Measurements from ENCODE around the gene MTHFD1L.
"Not testable (repeated sequence)": the region's sequence is repeated elsewhere in the genome, so short reads cannot be mapped to it uniquely, and the experiment has no call there.

The MTHFD1L gene

DNA sequence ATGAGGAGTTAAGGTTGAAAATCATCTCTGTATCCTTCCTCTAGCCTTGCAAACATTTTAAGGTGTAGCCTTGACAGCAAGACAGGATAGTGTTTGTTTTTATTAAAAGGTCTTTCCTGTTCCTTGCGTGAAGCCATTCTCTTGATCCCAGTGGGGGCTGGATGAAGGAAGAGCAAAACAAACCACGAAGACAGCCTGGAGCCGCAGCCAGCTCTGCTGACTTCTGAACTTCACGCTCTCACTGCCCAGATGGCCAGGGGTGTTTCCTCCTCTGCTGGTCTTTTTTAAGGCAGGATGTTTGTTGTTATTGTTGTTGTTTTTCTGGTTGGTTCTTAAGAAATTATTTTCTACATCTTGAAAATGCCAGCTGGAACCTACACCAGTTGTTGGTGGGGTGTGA is 156.4 kb downstream of the MTHFD1L start:
- DNase-seq, result no peak

DNA sequence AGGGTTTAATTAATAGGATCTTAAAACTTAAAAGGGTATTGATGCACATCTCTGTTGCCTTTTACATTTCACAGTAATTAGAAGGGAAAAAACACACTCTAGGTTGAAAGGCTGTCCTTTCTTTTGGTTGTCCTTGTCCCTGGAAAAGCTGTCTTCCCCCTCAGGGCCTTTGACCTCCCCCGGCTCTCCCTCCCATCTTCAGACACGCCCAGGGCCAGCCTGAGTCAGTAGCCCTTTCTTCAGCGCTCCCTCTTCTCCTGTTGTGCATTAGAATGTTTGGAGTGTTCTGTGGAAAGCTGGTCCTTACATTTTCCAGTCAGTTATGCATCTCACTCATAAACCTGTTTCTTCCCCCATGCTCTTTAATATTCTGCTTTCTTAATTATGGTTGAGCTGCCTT is 157.0 kb downstream of the MTHFD1L start:
- no peak for DNase-seq

DNA sequence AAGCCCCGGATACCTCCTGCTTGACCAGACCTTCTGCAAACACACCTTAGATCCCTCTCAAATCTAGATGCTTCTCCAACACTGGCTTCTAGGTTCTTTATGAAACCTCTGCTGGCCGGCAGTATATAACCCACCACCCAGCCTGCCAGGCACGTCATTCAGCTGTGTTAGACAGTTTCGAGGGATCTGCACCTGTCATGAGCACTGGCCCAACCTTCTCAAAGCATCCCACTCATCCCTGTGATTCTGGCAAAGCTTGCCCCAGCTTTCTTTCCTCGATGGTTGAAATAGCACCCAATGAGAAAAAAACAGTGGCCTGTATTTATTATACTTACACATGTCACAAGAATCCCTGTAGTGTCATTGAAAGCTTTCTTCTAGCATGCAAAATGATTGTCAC is 157.8 kb downstream of the MTHFD1L start:
- no peak for DNase-seq

DNA sequence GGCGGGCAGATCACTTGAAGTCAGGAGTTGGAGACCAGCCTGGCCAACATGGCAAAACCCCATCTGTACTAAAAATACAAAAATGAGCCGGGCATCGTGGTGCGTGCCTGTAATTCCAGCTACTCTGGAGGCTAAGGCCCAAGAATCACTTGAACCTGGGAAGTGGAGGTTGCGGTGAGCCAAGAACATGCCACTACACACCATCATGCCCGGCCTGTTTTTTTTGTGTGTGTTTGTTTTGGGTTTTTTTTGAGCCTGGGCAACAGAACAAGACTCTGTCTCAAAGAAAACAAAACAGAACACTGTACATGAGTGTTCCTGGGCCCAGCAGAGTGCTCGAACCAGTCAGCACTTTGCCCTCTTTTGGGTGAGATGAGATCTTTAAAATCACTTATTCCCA is 159.1 kb downstream of the MTHFD1L start:
- DNase-seq, result no peak

DNA sequence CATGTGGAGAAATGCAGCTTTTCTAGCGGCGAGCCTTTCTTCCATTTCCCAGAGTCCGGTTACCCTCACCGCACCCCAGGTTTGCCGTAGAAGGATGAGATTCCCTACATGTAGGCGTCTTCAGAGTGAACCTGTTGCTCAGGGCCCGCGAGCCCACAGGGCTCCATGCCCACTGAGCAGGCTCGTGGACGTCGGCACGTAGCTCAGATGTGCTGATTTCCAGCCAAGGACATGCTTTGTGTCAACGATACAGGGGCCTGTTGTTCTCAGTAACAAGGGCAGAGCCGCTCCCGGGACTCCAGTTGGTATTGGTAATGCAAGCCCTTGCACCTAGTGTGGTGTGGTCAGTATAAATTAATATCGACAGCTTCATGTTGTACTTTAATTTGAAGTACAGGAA is 159.6 kb downstream of the MTHFD1L start:
- no peak for DNase-seq

DNA sequence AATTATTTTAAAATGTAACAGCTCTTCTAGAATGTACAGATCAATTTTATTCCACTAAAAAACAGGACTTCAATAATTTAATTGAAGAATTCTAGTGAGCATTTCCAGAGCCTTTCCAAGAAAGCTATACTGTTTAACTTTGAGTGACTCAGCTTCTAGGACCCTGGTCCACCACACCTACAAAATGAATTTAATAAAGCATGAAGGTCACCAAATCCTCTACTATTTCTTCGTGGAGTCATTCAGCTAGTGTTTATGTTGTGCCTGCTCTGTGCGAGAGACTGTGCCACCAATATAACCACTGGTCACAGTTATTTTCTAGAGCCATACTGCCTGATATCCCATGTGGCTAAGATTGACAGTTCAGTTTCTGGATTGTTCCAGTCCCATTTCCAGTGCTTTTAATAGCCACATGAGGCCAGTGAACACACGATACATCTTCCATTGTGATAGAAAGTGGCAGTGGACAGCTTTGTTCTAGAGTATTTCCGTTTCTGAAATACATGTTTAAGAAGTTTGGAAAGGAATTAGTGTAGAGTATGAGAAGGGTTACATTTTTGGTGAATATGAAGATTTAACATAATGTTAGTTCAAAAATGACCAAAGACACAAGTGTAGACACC is 160.7 kb downstream of the MTHFD1L start:
- no peak for DNase-seq

DNA sequence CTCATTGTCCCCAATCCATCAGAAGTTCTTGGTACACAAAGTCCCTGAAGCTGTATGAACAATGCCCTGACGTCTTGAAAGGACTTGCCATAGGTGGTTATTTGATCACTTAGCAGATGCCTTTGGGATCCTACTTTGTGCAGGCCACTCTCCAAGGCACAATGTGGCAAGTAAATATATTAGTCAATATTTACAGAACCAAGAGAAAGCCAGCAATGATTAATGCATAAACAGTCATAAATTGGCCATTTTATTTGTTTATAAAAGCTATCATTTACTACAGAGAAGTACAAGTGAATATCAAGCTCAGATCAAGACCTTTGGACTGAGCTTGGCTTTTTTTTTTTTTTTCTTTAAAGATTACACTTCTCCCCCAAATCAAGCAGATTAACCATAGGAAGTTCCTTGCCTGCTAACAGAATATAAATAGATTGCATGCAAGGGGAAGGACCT is 161.8 kb downstream of the MTHFD1L start:
- no peak for DNase-seq

DNA sequence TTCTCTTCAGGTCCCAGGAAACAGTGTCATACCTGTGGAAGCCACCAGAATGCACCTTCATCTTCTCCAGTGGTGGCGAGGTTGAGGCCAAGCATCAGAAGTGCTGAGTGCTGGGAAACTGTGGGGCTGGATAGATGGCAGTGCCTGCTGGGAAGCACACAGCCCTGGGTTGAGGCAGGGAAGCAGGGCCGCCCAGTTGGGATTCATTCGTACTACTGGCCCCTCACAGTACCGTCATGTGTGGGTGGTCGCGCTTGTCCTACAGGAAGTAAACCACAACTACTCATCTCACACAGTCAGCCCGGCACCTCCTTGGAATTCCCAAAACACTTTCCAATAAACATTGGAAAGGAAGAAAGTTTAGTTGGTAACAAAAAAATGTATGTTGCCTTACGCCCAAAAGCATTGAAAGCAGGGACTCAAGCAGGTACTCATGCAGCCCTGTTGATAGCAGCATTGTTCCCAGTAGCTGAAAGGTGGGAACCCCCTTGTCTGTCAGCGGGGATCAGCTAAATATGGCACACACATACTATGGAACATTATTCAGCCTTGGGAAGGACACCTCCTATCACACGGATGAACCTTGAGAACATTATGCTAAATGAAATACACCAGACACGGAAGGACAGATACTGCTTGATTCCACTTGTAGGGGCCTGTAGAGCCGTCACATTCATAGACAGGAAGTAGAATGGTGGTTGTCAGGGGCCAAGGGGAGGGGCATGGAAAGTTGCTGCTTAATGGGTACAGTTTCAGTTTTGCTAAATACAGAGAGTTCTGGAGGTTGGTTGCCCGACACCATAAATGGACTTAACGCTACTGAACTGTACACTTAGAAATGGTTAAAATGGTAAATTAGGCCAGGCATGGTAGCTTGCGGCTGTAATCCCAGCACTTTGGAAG is 162.7 kb downstream of the MTHFD1L start:
- no peak for DNase-seq

DNA sequence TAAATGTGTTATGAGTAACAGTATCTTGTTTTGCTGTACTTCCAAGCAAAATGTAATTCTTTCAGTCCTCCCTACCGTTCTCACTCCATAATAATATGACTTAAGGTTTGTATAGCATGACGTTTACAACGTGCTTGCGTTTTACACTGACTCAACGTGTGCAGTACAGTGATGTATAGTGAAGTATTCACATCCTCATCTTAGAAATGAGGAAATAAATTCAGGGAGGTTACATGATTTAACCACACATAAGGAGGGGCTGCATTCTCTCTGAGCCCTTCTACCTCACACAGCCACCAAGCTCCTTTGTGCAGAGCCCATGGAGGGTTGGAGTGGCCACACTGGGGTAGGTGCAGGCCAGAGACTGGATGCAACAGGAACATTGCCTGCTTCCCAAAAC is 164.5 kb downstream of the MTHFD1L start:
- no peak for DNase-seq

DNA sequence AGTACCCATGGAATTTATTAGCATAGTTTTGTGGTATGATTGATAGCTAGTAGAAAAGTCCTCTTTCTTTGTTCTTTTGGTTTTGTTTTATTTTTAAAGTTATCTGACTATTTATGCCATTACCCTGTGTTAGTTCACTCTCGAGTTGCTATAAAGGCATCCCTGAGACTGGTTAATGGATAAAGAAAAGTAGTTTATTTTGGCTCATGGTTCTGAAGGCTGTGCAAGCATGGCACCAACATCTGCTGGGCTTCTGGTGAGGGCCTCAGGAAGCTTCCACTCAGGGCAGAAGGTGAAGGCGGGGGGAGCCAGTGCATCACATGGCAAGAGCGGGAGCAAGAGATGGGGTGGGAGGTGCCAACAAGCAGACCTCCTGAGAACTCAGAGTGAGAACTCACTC is 166.5 kb downstream of the MTHFD1L start:
- no peak for DNase-seq

DNA sequence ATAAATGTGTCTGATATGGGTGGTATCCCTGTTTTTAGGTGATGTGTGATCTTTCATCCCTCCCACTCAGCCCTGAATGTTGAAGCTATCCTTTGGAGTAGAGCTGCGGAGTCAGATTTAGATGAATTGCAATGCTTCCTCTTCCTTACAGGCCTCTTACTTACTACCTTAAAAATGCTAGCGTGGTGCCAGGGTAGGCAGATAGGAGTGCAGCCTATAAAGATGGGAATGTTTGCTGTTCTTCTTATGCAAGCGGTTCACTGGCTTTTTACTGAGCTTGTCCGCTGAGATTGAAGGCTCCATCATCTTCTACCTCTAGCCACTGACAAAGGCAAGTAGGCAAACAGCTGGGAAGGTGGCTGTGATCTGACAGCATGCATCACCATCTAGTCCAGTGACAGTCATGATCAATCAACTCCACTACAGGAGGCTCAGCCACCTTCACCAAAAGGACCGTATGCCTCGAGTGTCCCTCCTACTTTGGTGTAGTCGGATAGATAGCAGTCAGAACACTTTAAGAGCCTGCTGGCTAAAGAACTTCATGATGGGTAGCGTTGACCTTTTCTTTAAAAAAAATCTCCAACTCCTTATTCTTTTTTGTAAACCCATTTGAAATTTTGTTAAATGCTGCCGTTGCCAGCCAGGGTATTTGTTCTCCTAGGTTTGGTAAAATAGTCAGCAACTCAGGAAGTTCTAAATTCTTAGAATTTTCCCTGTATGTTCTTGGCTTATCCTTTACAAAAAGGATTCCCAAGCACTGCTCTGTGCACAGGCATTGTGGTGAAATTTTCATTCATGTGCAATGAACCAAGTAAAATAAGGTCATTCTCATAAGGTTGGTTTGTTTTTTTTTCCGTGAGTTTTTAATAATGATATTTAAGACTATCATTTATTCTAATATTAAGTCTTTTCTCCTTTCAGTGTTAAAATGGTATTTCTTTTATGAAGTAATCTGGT is 169.6 kb downstream of the MTHFD1L start:
- no peak for DNase-seq

DNA sequence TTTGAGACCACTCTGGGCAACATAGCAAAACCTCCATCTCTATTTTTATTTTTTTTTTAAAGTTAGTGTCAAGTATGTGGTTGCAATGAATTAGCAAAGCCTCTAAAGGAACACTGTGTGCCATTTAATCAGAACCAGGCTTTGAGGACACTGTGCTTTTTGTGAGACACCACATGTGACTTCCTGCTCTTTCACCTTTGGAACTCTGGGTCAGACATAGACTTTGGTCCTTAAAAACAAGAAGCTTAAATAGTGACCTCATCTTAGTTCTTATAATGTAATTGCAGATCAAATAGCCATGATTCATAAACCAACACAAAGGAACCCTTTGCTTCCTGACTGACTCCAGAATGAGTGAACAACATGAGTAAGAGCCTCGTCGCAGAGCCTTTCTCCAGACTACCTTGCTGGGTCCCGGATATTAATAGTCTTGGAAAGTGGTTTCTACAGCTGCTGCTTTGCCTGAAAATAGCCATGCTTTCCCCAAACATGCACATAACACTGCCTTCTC is 170.8 kb downstream of the MTHFD1L start:
- not testable (repeated sequence) for DNase-seq

DNA sequence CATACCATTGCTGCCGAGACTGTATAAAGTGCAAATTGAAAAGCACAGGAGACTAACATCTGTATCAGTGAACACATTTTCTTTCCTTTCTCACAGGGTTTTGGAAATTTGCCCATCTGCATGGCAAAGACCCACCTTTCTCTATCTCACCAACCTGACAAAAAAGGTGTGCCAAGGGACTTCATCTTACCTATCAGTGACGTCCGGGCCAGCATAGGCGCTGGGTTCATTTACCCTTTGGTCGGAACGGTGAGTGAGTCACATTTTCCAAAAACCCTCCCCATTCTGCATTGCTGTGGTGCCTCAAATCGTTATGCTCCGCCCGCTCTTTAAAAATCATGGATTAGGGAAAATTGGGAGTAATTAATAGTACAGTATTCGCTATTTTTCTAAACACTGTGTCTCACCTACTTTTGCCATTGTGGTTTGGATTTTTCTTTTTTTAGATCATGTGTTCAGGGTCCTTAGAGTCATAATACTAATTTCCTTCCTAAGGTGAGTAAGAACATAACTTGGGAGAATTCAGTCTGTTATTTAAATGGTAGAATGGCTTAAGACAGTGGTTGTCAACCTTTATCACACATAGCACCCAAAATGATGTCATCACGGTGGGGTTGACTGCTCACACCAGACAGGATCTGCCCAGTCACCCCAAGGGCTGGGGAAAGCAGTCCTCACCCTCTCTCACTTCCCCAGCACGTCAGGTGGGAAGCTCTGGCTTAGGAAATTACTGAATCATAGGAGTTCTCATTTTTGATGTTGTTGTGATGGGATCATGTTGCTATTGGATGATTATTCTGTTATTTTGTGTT is 171.6 kb downstream of the MTHFD1L start:
- DNase-seq, result no peak

DNA sequence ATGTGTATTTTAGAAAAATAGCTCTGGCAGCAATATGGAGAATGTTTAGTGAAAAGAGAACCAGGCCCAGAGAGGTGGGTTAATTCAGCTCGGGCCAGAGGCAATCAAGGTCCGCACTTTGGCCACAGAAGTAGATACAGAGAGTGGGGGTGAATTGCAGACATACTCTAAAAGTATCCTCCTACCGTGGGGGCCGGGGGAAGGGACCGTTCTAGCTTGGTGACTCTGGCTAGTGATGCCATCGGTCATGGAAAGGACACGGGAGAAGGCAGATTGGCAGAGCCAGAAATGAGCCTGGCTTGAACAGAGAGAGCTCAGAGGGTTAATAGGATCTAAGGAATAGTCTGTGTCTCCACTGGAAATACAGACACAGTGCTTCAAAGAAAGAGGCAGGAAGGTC is 173.1 kb downstream of the MTHFD1L start:
- no peak for DNase-seq

DNA sequence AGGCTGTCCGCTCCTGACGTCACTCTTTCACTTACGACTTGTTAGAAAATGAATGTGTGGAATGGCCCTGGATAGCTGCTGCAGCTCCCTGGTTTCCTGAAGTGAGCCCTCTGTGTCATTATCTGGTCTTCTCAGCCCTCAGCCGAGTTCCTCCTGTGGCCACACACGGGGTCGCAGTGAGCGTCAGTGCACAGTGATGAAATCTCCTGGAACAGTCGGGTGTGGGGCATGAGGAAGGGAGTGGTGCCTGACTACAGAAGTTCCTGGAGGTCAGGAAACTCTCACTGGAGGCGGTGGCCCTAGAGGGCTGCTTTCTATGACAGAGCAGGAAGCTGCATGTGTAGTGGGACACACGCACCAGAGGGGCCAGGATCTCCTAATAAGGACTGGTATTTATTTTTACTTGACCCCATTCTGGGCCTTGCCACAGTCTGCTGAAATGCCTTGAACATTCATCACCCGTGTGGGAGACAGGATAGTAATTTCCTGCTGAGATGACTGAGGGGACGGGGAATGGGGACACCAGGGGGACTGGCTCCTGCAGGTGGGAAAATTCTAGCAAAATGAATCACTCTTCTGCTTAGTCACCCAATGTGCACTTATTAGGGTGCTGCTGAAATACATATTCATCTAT is 175.5 kb downstream of the MTHFD1L start:
- DNase-seq, result not testable (repeated sequence)

DNA sequence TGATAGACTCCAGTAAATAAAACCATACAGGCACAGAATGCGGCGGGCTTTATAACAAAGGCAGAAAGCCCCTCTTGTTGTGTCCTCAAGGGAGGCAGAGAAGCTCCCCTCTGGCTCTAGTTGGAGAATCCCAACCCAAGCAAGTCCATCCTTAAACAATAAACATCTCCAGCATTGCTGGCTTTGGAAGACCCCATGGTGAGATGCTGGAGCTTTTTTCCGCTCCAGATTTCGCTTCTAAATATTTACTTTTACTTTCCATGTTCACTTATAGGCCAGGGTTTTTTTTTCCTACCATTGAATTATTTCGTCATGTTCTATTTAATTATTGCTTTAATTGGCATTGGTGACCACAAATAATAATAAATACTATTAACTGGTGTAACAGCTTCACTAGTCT is 176.2 kb downstream of the MTHFD1L start:
- DNase-seq, result no peak

DNA sequence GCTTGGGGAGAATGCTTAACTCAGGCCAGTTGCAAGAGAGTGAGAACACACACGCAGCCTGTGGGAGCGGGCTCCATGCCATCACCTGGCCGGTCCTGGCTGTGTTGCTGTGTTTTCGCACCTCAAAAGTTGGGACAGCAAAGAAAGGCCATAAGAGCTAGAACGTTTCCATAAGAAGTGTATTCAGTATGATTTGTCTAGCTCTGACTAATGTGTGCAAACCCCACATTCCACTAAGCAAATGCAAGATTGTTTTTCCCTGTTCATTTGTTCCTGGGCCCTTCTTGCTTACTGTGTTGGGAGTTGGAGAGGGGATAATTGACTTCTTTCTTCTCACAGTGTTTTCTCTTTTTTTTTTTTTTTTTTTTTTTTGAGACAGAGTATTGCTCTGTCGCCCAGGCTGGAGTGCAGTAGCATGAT is 177.4 kb downstream of the MTHFD1L start:
- not testable (repeated sequence) for DNase-seq

DNA sequence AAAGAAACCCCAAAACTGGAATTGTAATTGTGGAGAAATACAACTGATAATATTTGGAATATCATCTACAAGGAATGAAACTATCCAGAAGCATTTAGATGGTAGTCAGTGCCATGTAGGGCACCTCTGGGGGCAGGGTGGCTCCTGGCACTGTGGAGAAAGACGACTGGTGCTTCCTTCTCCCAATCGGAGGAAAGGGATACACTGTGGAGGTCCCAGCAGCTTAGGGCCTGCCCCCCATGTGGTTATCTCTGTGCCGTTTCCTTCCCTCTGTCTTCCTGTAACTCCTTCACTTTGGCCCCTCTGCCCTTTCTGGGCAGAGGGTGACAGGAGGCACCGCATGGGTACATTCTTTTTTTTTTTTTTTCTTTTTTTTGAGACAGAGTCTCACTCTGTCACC is 178.4 kb downstream of the MTHFD1L start:
- no peak for DNase-seq

DNA sequence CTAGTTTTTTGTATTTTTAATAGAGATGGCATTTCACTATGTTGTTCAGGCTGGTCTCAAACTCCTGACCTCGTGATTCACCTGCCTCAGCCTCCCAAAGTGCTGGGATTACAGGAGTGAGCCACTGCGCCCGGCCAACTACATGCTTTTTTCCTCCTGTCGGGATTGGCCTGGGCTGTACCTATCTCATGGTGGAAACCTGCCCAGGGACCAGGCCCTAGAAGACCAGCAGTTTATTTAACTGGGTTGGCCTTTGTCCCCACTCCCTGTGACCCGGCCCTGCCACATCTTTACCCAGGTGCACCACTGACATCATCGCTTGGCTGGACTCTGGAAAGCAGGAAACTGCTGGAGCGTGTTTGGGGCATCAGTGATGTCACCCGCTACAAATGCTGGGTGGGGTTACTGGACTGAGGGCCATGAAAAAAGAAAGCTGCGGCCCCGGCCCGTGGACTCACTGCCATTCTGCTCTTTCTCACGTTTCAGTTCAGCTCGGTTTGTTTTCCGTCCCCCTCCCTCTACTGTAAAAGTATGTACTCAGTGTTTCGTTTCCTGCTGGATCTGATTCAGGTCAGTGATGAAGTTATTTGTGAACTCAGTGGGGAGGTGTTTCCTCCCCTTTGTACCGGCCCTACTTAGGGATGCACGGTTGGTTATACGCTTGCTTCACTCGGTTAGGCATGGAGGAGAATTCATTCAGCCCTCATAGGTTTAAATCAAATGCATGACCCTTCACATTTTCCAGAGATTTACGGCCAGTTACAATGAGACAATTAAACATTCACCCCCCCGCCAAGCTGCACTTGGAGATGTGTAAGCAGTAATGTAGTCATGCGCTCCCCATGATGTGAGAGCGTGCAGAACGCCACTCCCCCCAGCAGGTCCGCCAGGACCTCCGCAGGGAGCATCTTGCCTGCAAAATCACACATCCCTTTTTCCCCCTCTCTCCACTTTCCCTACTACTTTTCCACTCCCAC is 179.3 kb downstream of the MTHFD1L start:
- DNase-seq, result no peak

DNA sequence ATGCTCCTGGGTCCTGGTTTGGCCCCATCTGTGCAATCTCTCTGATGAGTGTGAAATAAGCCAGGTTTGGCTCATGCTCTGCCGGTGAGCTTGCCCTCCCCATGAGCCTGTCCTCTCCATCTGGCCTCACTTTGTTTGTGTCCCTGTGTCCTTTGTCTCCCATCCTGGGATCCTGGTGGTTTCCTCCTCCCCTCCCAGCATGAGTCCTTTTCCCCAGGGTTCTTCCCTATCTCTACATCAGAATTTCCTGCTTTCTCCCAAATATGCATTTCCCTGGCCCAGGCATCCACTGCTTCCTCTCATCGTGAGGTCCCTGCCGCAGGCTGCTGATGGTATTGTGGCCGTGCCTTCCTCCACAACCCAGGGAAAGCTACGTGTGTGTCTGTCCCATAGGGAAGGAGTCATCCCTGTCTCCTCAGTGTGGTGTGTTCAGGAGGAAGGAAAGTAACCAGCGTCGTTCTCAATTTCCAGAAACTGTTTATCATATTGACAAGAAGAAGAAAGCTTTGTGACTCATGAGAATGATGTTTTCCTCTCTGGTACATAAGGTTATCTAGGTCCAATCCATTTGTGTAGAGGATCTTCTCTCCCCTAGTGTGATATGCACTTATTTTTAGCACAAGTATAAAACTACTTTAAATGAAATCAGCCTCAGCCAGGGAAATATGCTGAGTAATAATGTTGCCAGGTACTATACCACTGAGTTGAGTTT is 180.2 kb downstream of the MTHFD1L start:
- not testable (repeated sequence) for DNase-seq

All from NCI-H1105 treated with DMSO at 0.1 percent for 48 hours (cell line).